T-cell (primary cell): ENCODE results near the gene KCNAB2. TPM values are rescaled to one million over a fixed set of nuclear protein-coding genes. Genes with fewer than 3 reads are reported as not detected.

Experiments used
- ATAC-seq, 4 experiments: fragments of 200-7000 bp in 3 of 4; fragments of 150-1000 bp in 1 of 4; cut with Tn5 transposase; replicated peaks in 1 of 4; 1 replicate in 3 of 4; 2 replicates in 1 of 4; pipeline ENCODE4 v1.10.0; 2021; ENCODE audit warnings: moderate library complexity in 3 of 4, mild to moderate bottlenecking in 2 of 4, moderate number of reproducible peaks in 1 of 4
- CTCF ChIA-PET, 2 donors: fragments of 300-600 bp; sonication (Branson Sonifier 250); formaldehyde crosslinking; loops; one replicate each; lab custom pipeline; 2022; ENCODE audit warnings: antibody characterized with exemption in 2 of 2; lab: Charles Lee
- POLR2A ChIA-PET, 2 donors: fragments of 300-600 bp; sonication (Branson Sonifier 250); formaldehyde crosslinking; loops; one replicate each; lab custom pipeline; 2022; ENCODE audit warnings: antibody characterized with exemption in 2 of 2; lab: Charles Lee
- DNase-seq, 35 experiments: peaks; one replicate each; pipeline versions ENCODE4 v3.0.0 to v3.0.0-alpha.2; 2013 to 2023
- H3K27ac ChIP-seq: one replicate; pipeline ENCODE4 v1.5.1; 2013; ENCODE audit warnings: low read length
- H3K27me3 ChIP-seq, 2 experiments: replicated peaks in 1 of 2; 1 replicate in 1 of 2; 2 replicates in 1 of 2; pipeline versions ENCODE4 v1.6.1 to v1.7.0; 2013; ENCODE audit warnings: low read length in 1 of 2, mixed read lengths in 1 of 2; ENCODE audit not compliant: control insufficient read depth in 2 of 2, insufficient read depth in 2 of 2; ENCODE audit errors: extremely low read depth in 1 of 2
- H3K36me3 ChIP-seq, 2 donors: 1 replicate in 1 of 2; 2 replicates in 1 of 2; pipeline versions ENCODE4 v1.6.1 to v1.7.0; 2013; ENCODE audit warnings: low read length in 1 of 2; ENCODE audit not compliant: control insufficient read depth in 2 of 2, insufficient read depth in 1 of 2; ENCODE audit errors: extremely low read depth in 1 of 2
- H3K4me1 ChIP-seq, 2 experiments: 1 replicate in 1 of 2; 2 replicates in 1 of 2; pipeline versions ENCODE4 v1.6.1 to v1.7.0; 2013; ENCODE audit warnings: low read length in 2 of 2, mixed read lengths in 1 of 2; ENCODE audit not compliant: insufficient read depth in 2 of 2, control insufficient read depth in 1 of 2; ENCODE audit errors: extremely low read depth in 1 of 2
- H3K4me3 ChIP-seq, 2 donors: 1 replicate in 1 of 2; 2 replicates in 1 of 2; pipeline versions ENCODE4 v1.5.1 to v1.7.0; 2013; ENCODE audit warnings: mild to moderate bottlenecking in 2 of 2, low read length in 1 of 2, moderate library complexity in 1 of 2; ENCODE audit not compliant: control insufficient read depth in 1 of 2; ENCODE audit errors: extremely low read depth in 1 of 2
- H3K9me3 ChIP-seq: 2 replicates; pipeline ENCODE4 v1.7.0; 2013
- H3K27ac Mint-ChIP-seq, 2 donors: one replicate each; pipeline ENCODE4 v1.8.0; 2020 to 2021; ENCODE audit warnings: mild to moderate bottlenecking in 2 of 2, mixed read lengths in 2 of 2
- H3K27me3 Mint-ChIP-seq, 2 donors: one replicate each; pipeline ENCODE4 v1.8.0; 2021 to 2022; ENCODE audit warnings: mixed read lengths in 2 of 2
- H3K36me3 Mint-ChIP-seq: one replicate; pipeline ENCODE4 v1.8.0; 2021; ENCODE audit warnings: mixed read lengths
- H3K4me1 Mint-ChIP-seq, 3 donors: one replicate each; pipeline ENCODE4 v1.8.0; 2020 to 2022; ENCODE audit warnings: mixed read lengths in 3 of 3, mild to moderate bottlenecking in 1 of 3
- H3K4me3 Mint-ChIP-seq, 3 donors: one replicate each; pipeline ENCODE4 v1.8.0; 2020 to 2022; ENCODE audit warnings: mild to moderate bottlenecking in 3 of 3, mixed read lengths in 3 of 3, moderate library complexity in 3 of 3
- H3K9me3 Mint-ChIP-seq, 3 donors: one replicate each; pipeline ENCODE4 v1.8.0; 2020 to 2022; ENCODE audit warnings: mixed read lengths in 3 of 3
- WGBS: methylation state at CpG from one replicate; pipeline ENCODE4 v1.1.5; 2013; ENCODE audit warnings: missing lambda C conversion rate; ENCODE audit not compliant: insufficient coverage; 5-methylcytosine and 5-hydroxymethylcytosine counted together
- total RNA-seq, 35 experiments: library from RNA in 6 of 35; stranded (reverse) in 6 of 35; fragments of 120-200 nt in 1 of 35; gene quantifications; one replicate each; pipeline versions ENCODE4 v1.2.1 to v1.2.4 and lab custom pipeline; 2013 to 2026

The KCNAB2 gene
- total RNA-seq, 5 donors from 2014 or later (not counting 1 experiment from before 2014, with no cell fraction given), result 181 to 270 (median 252) TPM

GRCh38 chr1:6088956-6089355 lies 43.3 kb downstream of the KCNAB2 start:
- ATAC-seq (no peak), DNase-seq (no peak)
- Mint-ChIP-seq H3K9me3 (no peaks in the 10 kb centered on the region), H3K4me3 (no peak overlapping the region), H3K27me3 (no peaks in the 10 kb centered on the region), H3K36me3 (peaks cover 24% of the 10 kb centered on the region), H3K27ac (no peak overlapping the region), H3K4me1 (no peaks in the 10 kb centered on the region)
- no peaks in the 10 kb centered on the region for H3K9me3 ChIP-seq
- H3K27ac ChIP-seq, result no peak overlapping the region
- H3K36me3 ChIP-seq, result peaks cover 9 to 66% of the 10 kb centered on the region in 2 donors
- WGBS, result 94% methylated on average over 18 of the region's 19 CpGs
- no peaks in the 10 kb centered on the region for H3K27me3 ChIP-seq
- CTCF ChIA-PET, result no interaction called here
- H3K4me3 ChIP-seq, result no peak overlapping the region
- POLR2A ChIA-PET, result no interaction called here
- no peaks in the 10 kb centered on the region for H3K4me1 ChIP-seq

- no peaks in the 10 kb centered on the region for H3K9me3 ChIP-seq
- peaks cover 15 to 69% of the 10 kb centered on the region in 2 donors for H3K36me3 ChIP-seq
- peaks cover 22% of the 10 kb centered on the region for H3K36me3 Mint-ChIP-seq
- WGBS, result 95% methylated on average over 17 of the region's 18 CpGs
- ATAC-seq, result no peak
- H3K4me1 Mint-ChIP-seq, result no peaks in the 10 kb centered on the region
- no peaks in the 10 kb centered on the region for H3K27me3 Mint-ChIP-seq
- no peak for DNase-seq
- H3K9me3 Mint-ChIP-seq, result no peaks in the 10 kb centered on the region
- no peak overlapping the region for H3K27ac Mint-ChIP-seq
- no peaks in the 10 kb centered on the region for H3K4me1 ChIP-seq
- H3K27me3 ChIP-seq, result no peaks in the 10 kb centered on the region
- no peak overlapping the region for H3K4me3 ChIP-seq
- ChIA-PET POLR2A (no interaction called here), CTCF (no interaction called here)
- H3K27ac ChIP-seq, result no peak overlapping the region
- H3K4me3 Mint-ChIP-seq, result no peak overlapping the region
These were observed 44.6 kb downstream of the KCNAB2 start for GRCh38 chr1:6090288-6090687.

GRCh38 chr1:6090996-6091822 lies 45.5 kb downstream of the KCNAB2 start:
- no peaks in the 10 kb centered on the region for H3K4me1 ChIP-seq
- ChIA-PET CTCF (interaction anchor here in 1 of 2 donors (0.6 kb wide), 1 partner anchor 43 kb away, joined by 5 read pairs; no protein-coding TSS in a partner anchor), POLR2A (no interaction called here)
- Mint-ChIP-seq H3K27ac (no peak overlapping the region), H3K4me3 (no peak overlapping the region), H3K9me3 (no peaks in the 10 kb centered on the region), H3K4me1 (no peaks in the 10 kb centered on the region), H3K27me3 (no peaks in the 10 kb centered on the region), H3K36me3 (peaks cover 21% of the 10 kb centered on the region)
- no peak overlapping the region for H3K27ac ChIP-seq
- ATAC-seq, result no peak
- no peaks in the 10 kb centered on the region for H3K9me3 ChIP-seq
- H3K4me3 ChIP-seq, result no peak overlapping the region
- H3K27me3 ChIP-seq, result no peaks in the 10 kb centered on the region
- H3K36me3 ChIP-seq, result peaks cover 17 to 71% of the 10 kb centered on the region in 2 donors
- no peak for DNase-seq
- 97% methylated on average over 16 of the region's 25 CpGs for WGBS

DNA sequence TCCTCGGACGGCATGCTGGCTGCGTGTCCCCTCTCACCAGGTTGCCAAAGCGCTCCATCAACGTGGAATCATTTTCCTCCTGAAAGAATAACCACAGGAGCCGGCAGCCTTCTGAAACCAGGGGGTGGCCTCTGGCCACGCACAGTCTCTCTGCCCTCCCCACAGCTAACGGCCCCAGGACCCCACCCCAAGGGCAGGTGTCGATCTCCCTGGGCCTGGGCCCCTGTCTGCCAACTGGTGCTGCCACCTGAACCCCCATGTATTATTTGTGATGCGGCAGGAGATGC lies 46.1 kb downstream of the KCNAB2 start:
- POLR2A ChIA-PET, result no interaction called here
- Histone ChIP-seq H3K36me3 (peaks cover 15 to 73% of the 10 kb centered on the region in 2 donors), H3K4me3 (no peak overlapping the region), H3K27me3 (no peaks in the 10 kb centered on the region), H3K4me1 (no peaks in the 10 kb centered on the region), H3K9me3 (no peaks in the 10 kb centered on the region), H3K27ac (no peak overlapping the region)
- Mint-ChIP-seq H3K4me1 (no peaks in the 10 kb centered on the region), H3K4me3 (no peak overlapping the region), H3K27me3 (no peaks in the 10 kb centered on the region), H3K9me3 (no peaks in the 10 kb centered on the region), H3K36me3 (peaks cover 20% of the 10 kb centered on the region), H3K27ac (no peak overlapping the region)
- CTCF ChIA-PET, result no interaction called here
- ATAC-seq (no peak), DNase-seq (no peak)
- WGBS, result 97% methylated on average over 7 of the region's 10 CpGs

DNA sequence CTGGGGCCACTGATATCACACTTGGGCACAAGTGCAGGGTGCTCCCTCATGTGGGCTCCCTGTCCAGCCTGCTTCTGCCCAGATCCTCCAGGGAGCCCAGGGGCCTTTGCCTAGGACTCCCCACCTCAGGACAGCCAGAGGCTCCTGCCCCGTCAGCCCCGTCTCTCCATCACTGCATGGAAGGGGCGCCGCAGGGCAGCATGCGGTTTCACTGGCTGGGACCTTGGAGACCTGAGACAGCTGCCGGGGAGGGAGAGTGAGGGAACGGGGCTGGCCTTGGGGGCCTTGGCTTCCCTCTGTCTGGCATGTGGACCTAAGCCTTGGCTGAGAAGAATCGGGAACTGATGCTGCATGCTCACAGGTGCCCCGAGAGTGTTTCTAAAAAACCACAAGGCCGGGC lies 46.5 kb downstream of the KCNAB2 start:
- CTCF ChIA-PET, result no interaction called here
- H3K4me1 Mint-ChIP-seq, result no peaks in the 10 kb centered on the region
- Histone ChIP-seq H3K4me1 (no peaks in the 10 kb centered on the region), H3K36me3 (peaks cover 12 to 77% of the 10 kb centered on the region in 2 donors), H3K9me3 (no peaks in the 10 kb centered on the region), H3K4me3 (no peak overlapping the region), H3K27ac (no peak overlapping the region), H3K27me3 (no peaks in the 10 kb centered on the region)
- ATAC-seq (no peak), DNase-seq (no peak)
- no peak overlapping the region for H3K27ac Mint-ChIP-seq
- peaks cover 16% of the 10 kb centered on the region for H3K36me3 Mint-ChIP-seq
- H3K4me3 Mint-ChIP-seq, result no peak overlapping the region
- no peaks in the 10 kb centered on the region for H3K27me3 Mint-ChIP-seq
- POLR2A ChIA-PET, result no interaction called here
- WGBS, result 96% methylated on average over 10 of the region's 10 CpGs
- H3K9me3 Mint-ChIP-seq, result no peaks in the 10 kb centered on the region

DNA sequence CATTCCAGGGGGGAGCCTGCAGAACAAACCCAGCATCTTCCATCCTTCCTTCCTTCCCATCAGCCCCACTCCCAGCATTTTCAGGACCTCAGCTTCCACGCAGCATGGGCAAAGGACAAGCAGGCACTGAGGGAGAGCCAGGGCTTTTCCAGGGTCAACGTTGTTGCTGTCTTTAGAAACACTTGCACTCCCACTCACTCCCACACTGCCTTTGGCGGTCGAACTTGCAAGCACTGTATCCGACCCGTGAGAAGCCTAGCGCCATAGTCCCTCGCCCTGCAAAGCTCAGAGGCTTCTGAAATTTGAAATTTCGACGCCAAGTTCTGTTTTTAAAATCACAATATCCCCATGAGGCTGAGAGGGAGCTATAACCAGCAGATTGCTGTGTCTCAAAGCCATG lies 47.4 kb downstream of the KCNAB2 start:
- POLR2A ChIA-PET, result no interaction called here
- H3K36me3 ChIP-seq, result peaks cover 11 to 85% of the 10 kb centered on the region in 2 donors

More for the DNA sequence above, 47.4 kb downstream of the KCNAB2 start:
- Mint-ChIP-seq H3K4me3 (no peak overlapping the region), H3K27ac (no peak overlapping the region), H3K9me3 (no peaks in the 10 kb centered on the region), H3K4me1 (no peaks in the 10 kb centered on the region), H3K27me3 (no peaks in the 10 kb centered on the region), H3K36me3 (peaks cover 24% of the 10 kb centered on the region)
- no peak for DNase-seq
- no peak for ATAC-seq
- WGBS, result 86% methylated on average over 7 of the region's 10 CpGs
- Histone ChIP-seq H3K4me3 (no peak overlapping the region), H3K4me1 (no peaks in the 10 kb centered on the region), H3K9me3 (no peaks in the 10 kb centered on the region), H3K27me3 (no peaks in the 10 kb centered on the region), H3K27ac (no peak overlapping the region)
- CTCF ChIA-PET, result no interaction called here
